WERI-Rb-1 (cell line): Measurements from ENCODE around the gene CTDNEP1.

Source experiments
- DNase-seq: peaks from one replicate; pipeline ENCODE4 v3.0.0-alpha.2; 2020
- H3K27ac ChIP-seq: fragments of 250-450 bp; sonication (Bioruptor Pico); 2 replicates; pipeline ENCODE4 v1.5.1; 2020; ENCODE audit warnings: mild to moderate bottlenecking, moderate library complexity
- H3K27me3 ChIP-seq: fragments of 250-450 bp; sonication (Bioruptor Pico); 2 replicates; pipeline ENCODE4 v1.5.1; 2021; ENCODE audit warnings: mild to moderate bottlenecking, low read depth, moderate library complexity; ENCODE audit not compliant: insufficient read depth, severe bottlenecking
- H3K36me3 ChIP-seq: fragments of 250-450 bp; sonication (Bioruptor Pico); 2 replicates; pipeline ENCODE4 v1.5.1; 2020; ENCODE audit warnings: mild to moderate bottlenecking, moderate library complexity
- H3K4me3 ChIP-seq: 2 replicates; pipeline ENCODE4 v1.5.1; 2011; ENCODE audit warnings: low read depth, mild to moderate bottlenecking, control low read depth, low read length
- H3K9me3 ChIP-seq: fragments of 250-450 bp; sonication (Bioruptor Pico); 2 replicates; pipeline ENCODE4 v1.5.1; 2021; ENCODE audit warnings: mild to moderate bottlenecking, moderate library complexity; ENCODE audit not compliant: severe bottlenecking
- TF ChIP-seq, protein P1 (sequence below): IDR thresholded peaks from 2 replicates; pipeline ENCODE4 v1.5.1; 2011; ENCODE audit warnings: low read depth, mild to moderate bottlenecking, control low read depth, inconsistent platforms, low read length

The CTDNEP1 gene

GRCh38 chr17:7252176-7253043 lies 876 bp upstream of the CTDNEP1 start, which contains the start of gene ELP5:
TSS of gene ELP5 (plus strand) at chr17:7252215. CDS start at chr17:7252551, 336 bp downstream.
- H3K36me3 ChIP-seq = peaks cover 48% of the 10 kb centered on the region
- TF ChIP-seq, protein P1, sequence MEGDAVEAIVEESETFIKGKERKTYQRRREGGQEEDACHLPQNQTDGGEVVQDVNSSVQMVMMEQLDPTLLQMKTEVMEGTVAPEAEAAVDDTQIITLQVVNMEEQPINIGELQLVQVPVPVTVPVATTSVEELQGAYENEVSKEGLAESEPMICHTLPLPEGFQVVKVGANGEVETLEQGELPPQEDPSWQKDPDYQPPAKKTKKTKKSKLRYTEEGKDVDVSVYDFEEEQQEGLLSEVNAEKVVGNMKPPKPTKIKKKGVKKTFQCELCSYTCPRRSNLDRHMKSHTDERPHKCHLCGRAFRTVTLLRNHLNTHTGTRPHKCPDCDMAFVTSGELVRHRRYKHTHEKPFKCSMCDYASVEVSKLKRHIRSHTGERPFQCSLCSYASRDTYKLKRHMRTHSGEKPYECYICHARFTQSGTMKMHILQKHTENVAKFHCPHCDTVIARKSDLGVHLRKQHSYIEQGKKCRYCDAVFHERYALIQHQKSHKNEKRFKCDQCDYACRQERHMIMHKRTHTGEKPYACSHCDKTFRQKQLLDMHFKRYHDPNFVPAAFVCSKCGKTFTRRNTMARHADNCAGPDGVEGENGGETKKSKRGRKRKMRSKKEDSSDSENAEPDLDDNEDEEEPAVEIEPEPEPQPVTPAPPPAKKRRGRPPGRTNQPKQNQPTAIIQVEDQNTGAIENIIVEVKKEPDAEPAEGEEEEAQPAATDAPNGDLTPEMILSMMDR = 0 out of 2 replicates have a peak, but pooled peaks have one; percentile 24
- H3K4me3 ChIP-seq = peak within 1 kb of the TSS; percentile 75
- H3K27ac ChIP-seq = peak within 1 kb of the TSS; percentile 98
- H3K9me3 ChIP-seq = no peaks in the 10 kb centered on the region
- DNase-seq = peak; percentile 94
- H3K27me3 ChIP-seq = no peaks in the 10 kb centered on the region

DNA sequence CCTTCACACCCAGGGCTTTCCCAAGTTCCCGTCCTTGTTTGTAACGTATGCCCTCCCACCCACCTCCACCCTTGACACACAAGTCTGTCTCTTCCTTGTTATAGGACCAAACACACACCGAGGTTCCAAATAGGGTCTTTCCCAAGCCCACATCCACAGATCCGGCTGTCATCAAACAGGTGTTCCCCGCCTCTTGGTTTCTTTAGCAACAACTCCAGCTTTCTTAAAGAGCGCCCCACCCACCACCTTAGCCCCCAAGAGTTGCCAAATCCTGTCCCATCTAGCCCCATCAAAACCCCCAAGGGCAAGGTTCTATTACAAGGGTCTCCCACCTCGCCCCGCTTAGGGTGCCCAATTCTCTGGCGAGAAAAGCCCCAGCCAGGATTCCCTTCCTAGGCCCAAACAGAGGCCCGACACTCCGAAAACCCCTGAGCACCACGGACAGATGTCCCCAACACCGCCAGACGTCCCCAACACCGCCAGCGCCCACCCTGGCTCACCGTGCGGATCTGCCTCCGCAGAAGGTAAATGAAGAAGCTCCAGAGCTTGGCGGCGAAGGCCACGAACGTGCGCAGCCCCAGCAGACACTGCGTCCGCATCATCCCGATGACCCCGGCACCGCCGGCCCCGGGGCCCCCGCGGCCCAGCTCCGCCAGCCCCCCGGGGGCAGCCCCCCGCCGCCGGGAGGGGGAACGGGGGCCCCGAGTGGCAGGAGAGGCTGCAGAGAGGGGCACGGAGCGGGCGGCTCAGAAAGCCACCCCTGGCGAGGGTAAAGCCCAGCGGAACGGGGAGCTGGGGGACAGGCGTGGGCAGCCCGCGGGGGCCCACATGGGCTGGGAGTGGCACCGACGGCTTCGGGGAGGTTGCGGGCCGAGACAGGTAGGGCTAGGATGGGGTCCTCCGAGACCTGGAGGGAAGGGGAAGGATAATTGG lies 573 bp downstream of the CTDNEP1 start:
- Histone ChIP-seq H3K4me3 (peak overlapping the region; percentile 75), H3K9me3 (no peaks in the 10 kb centered on the region), H3K36me3 (peaks cover 46% of the 10 kb centered on the region), H3K27me3 (no peaks in the 10 kb centered on the region), H3K27ac (peak overlapping the region; percentile 98)
- no peak for DNase-seq
- TF ChIP-seq, protein P1 = no peak

- peaks cover 46% of the 10 kb centered on the region for H3K36me3 ChIP-seq
- TF ChIP-seq, protein P1 = no peak
- DNase-seq = no peak
- no peak overlapping the region for H3K4me3 ChIP-seq
- H3K27ac ChIP-seq = no peak overlapping the region; the same call in 1 of the 2 replicates
- no peaks in the 10 kb centered on the region for H3K9me3 ChIP-seq
- no peaks in the 10 kb centered on the region for H3K27me3 ChIP-seq
Measured at GRCh38 chr17:7249830-7250229, 1.7 kb downstream of the CTDNEP1 start.

GRCh38 chr17:7249214-7249613 lies 2.3 kb downstream of the CTDNEP1 start:
- no peak for DNase-seq
- TF ChIP-seq, protein P1 = no peak
- H3K27ac ChIP-seq = no peak overlapping the region
- no peak overlapping the region for H3K4me3 ChIP-seq
- peaks cover 46% of the 10 kb centered on the region for H3K36me3 ChIP-seq
- no peaks in the 10 kb centered on the region for H3K9me3 ChIP-seq
- H3K27me3 ChIP-seq = no peaks in the 10 kb centered on the region

DNA sequence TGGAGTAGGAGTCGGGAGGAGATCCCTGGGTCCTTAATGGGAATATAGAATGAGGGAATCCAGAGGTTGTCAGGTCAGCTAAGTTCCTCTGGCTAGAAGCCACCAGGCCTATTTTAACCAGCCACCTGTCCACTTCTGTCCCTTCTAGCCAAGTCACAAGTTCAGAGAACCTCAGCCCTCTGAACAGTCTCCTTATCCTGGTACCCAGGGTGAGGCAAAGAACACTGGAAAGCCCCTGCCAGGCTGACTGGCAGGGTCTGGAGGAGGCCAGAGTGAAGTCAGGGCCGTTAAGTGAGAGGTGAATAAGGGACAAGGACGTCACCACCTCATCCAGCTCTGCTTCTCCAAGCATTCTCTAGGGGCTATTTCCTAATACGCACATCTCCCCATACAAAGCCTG lies 2.7 kb downstream of the CTDNEP1 start:
- H3K4me3 ChIP-seq = no peak overlapping the region
- no peak overlapping the region for H3K27ac ChIP-seq
- no peaks in the 10 kb centered on the region for H3K27me3 ChIP-seq

More for the DNA sequence above, 2.7 kb downstream of the CTDNEP1 start:
- Histone ChIP-seq H3K9me3 (no peaks in the 10 kb centered on the region), H3K36me3 (peaks cover 46% of the 10 kb centered on the region)
- no peak for DNase-seq
- TF ChIP-seq, protein P1 = no peak
